Measurements from ENCODE around the gene MGAT4D. TPM values are rescaled to one million over a fixed set of nuclear protein-coding genes. Genes with fewer than 3 reads are reported as not detected.
"Not testable (repeated sequence)": the region's sequence is repeated elsewhere in the genome, so short reads cannot be mapped to it uniquely, and the experiment has no call there.

Gene MGAT4D
- total and polyA plus RNA-seq, 4 donors, result not detected

- 54% methylated on average over 3 of the region's 3 CpGs for WGBS
- no peak overlapping the region for H3K9ac ChIP-seq (ENCODE audit: low read depth in 1 of 2, low read length in 2 of 2)
- DNase-seq (ENCODE audit: low spot score), result no peak
- no peak overlapping the region for H3K27ac ChIP-seq (ENCODE audit: low read depth in 1 of 2, low read length in 2 of 2)
- no peaks in the 10 kb centered on the region for H3K9me3 ChIP-seq (ENCODE audit: control insufficient read depth in 4 of 4, low read length in 3 of 4)
- no peaks in the 10 kb centered on the region for H3K27me3 ChIP-seq (ENCODE audit: control insufficient read depth in 4 of 4, insufficient read depth in 4 of 4, low read length in 3 of 4)
- no peaks in the 10 kb centered on the region for H3K4me1 ChIP-seq (ENCODE audit: control insufficient read depth in 4 of 4, insufficient read depth in 4 of 4, low read length in 3 of 4)
- no peaks in the 10 kb centered on the region for H3K36me3 ChIP-seq (ENCODE audit: control insufficient read depth in 4 of 4, insufficient read depth in 3 of 4, low read depth in 1 of 4, low read length in 3 of 4)
- no peak overlapping the region for H3K4me3 ChIP-seq (ENCODE audit: low read depth in 1 of 3, low read length in 3 of 3)
- TF ChIP-seq FOXA2 (IDR thresholded peaks at IDR 0.05), result no peak
- TF ChIP-seq HNF4G (IDR thresholded peaks at IDR 0.05), result no peak
- TF ChIP-seq RAD21 (IDR thresholded peaks at IDR 0.05), result no peak
- TF ChIP-seq SP1 (IDR thresholded peaks at IDR 0.05), result no peak
- TF ChIP-seq ATF3 (IDR thresholded peaks at IDR 0.05), result no peak
- TF ChIP-seq CTCF (IDR thresholded peaks at IDR 0.05; ENCODE audit: low read depth, low read length, missing input control), result no peak
- TF ChIP-seq RXRA (IDR thresholded peaks at IDR 0.05), result no peak
- no peak for TF ChIP-seq FOXA1 (IDR thresholded peaks at IDR 0.05)
- TF ChIP-seq TAF1 (conservative IDR thresholded peaks at IDR 0.05), result no peak
- TF ChIP-seq YY1 (IDR thresholded peaks at IDR 0.05), result no peak
- TF ChIP-seq GABPA (IDR thresholded peaks at IDR 0.05 in 1 of 2, conservative IDR thresholded peaks at IDR 0.05 in 1 of 2), result no peak
- no peak for TF ChIP-seq JUND (IDR thresholded peaks at IDR 0.05)
- TF ChIP-seq MAX (IDR thresholded peaks at IDR 0.05), result no peak
- no peak for TF ChIP-seq HNF4A (conservative IDR thresholded peaks at IDR 0.05)
- no peak for TF ChIP-seq EGR1 (IDR thresholded peaks at IDR 0.05; ENCODE audit: low read depth in 2 of 2)
- no peak for TF ChIP-seq ZBTB33 (IDR thresholded peaks at IDR 0.05)
- TF ChIP-seq NR2F2 (IDR thresholded peaks at IDR 0.05), result no peak
- no peak for TF ChIP-seq REST (IDR thresholded peaks at IDR 0.05)
Observed at GRCh38 chr4:140448162-140448561, 49.9 kb downstream of the MGAT4D start.

- H3K27ac ChIP-seq (ENCODE audit: low read depth in 1 of 2, low read length in 2 of 2); H3K27me3 ChIP-seq (ENCODE audit: control insufficient read depth in 4 of 4, insufficient read depth in 4 of 4, low read length in 3 of 4); H3K4me3 ChIP-seq (ENCODE audit: low read depth in 1 of 3, low read length in 3 of 3); H3K9me3 ChIP-seq (ENCODE audit: control insufficient read depth in 4 of 4, low read length in 3 of 4); H3K9ac ChIP-seq (ENCODE audit: low read depth in 1 of 2, low read length in 2 of 2); H3K4me1 ChIP-seq (ENCODE audit: control insufficient read depth in 4 of 4, insufficient read depth in 4 of 4, low read length in 3 of 4); DNase-seq (ENCODE audit: low spot score); H3K36me3 ChIP-seq (ENCODE audit: control insufficient read depth in 4 of 4, insufficient read depth in 3 of 4, low read depth in 1 of 4, low read length in 3 of 4): not testable (repeated sequence)
- WGBS, result 86% methylated on average over 4 of the region's 4 CpGs
Observed at GRCh38 chr4:140444347-140444746, 53.7 kb downstream of the MGAT4D start.
